Islet precursor cell (in vitro differentiated cells): ENCODE results near the gene NUP133.
"Not testable (repeated sequence)": the region's sequence is repeated elsewhere in the genome, so short reads cannot be mapped to it uniquely, and the experiment has no call there.

Experiments used
- DNase-seq: peaks from one replicate; pipeline ENCODE4 v3.0.0-alpha.2; 2018

The NUP133 gene

DNA sequence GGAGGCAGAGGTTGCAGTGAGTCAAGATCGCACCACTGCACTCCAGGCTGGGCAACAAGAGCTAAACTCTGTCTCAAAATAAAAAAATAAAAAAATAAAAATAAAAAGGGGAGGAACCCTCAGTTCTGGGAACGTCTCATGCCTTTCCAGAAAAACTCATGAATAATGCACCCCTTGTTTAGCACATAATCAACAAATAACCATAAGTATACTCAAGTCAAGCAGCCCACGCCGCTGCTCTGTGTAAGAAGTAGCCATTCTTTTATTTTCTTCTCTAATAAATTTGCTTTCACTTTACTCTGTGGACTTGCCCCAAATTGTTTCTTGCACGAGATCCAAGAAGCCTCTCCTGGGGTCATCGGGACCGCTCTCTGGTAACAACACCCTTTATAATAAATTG lies 59.8 kb downstream of the NUP133 start:
- DNase-seq: no peak

DNA sequence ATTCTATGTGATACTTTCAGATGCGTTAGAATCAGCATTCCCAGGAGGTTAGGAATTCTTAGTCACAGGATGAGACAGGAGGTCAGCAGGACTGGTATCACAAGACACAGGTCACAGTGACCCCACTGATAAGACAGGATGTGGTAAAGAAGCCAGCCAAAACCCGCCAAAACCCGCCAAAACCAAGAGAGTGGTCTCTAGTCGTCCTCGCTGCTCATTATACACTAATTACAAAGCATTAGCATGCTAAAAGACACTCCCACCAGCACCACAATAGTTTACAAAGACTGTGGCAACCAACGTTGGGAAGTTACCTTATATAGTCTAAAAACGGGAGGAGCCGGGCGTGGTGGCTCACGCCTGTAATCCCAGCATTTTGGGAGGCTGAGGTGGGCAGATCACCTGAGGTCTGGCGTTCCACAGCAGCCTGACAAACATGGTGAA lies 60.3 kb downstream of the NUP133 start:
- DNase-seq: no peak

- no peak for DNase-seq
These were observed 62.3 kb downstream of the NUP133 start for GRCh38 chr1:229445828-229446227.

DNA sequence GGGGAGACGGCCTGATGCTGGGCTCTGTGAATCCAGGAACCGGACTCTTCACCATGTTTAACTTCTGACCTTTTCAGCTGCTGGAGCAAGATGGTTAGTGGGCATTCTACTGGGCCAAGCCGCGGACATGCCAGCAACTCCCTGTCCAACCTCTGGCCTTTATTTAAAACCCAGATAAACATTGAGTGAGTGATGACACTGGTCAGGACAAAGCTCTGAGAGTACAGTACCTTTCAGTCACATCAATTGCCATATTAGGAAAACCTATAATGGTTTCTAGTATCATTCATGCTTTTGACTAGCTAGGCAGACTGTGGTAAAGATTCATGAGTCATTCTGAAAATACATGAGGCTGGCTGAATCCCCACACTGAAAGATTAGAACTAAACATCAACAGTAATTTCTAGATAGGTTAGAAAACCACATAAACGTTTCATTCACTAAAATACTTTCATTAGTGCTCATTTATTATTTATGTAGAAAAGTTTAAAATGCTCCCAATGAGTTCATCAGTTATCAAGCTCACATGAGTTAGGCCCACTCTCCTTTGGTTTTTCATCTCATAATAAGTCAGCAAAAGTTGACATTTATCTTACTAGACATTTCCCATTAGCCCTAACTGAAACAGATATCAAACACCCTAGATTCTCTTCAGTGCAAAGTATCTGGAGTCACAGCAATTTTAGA lies 67.1 kb downstream of the NUP133 start:
- no peak for DNase-seq

GRCh38 chr1:229438021-229438420 lies 70.1 kb downstream of the NUP133 start:
- no peak for DNase-seq

DNA sequence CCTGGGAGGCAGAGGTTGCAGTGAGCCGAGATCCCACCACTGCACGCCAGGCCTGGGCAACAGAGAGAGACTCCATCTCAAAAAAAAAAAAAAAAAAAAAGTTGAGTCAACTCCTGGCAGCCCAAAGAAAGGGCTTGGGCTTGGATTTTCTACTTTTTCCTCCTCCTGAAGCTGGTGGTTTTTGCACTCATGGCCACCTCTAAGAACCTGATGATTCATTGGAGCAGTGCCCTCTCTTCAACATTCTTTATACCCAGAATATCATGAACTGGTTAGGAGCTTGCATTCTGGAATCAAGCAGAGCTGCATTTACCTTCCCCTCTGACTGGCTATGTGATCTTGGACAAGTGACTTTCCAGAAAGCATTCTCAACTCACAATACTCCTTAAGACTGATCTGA lies 70.7 kb downstream of the NUP133 start:
- DNase-seq: no peak

DNA sequence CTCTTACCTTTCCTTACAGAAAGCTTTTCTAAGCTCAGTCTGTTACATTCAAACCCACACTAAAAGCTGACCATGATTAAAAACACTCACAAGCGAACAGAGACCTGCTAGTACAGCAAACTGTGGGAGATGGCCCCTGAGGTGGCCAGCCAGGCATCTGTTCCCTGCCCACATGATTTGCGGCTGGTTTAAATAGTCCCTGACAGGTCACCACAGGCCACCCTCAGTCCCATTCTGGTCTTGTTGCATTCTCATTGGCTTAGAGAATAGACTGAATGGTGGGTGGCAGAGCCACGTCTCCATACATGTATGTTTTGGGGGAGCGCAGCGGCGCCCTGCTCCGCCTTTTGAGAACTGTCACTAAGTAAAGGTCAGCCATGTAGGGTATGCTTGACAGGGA lies 71.9 kb downstream of the NUP133 start:
- no peak for DNase-seq

- peak; percentile 75 for DNase-seq
These were observed 73.5 kb downstream of the NUP133 start for GRCh38 chr1:229434641-229435051.

DNA sequence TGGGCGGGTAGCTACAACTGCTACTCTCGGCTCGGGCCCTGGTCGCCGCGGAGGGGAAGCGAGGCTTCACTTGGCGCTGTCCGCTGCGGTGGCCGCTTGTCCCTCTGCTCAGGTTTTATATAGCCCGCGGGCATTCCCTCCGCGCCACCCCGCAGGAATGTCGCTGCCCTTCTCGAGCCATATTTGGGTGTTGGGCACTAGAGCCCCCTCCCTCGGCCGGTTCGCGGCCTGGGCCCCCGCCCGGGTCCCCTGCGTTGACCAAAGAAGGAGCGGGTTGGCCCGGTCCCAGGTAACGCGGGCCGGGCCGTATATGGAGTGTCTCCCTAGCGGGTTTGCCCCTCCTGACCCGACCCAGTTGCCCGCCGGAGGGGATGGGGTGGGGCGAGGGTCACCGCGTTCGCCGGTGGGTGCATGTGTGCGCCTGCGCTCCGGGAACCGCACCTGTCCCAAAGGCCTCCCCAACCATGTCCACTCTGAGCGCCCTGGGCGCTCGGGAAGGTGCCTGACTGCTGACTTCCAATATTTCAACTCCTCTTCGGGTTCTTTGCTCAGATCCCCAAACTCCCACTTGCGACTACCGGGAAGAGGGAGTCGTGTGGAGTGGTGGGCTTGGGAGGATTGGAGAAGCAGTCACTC lies 74.0 kb downstream of the NUP133 start, which contains the start of gene ACTA1:
TSS of gene ACTA1 (minus strand) at position 90 of the 636 bp plus-strand sequence. CDS start 979 bp downstream, outside the sequence.
- peak; percentile 88 for DNase-seq

DNA sequence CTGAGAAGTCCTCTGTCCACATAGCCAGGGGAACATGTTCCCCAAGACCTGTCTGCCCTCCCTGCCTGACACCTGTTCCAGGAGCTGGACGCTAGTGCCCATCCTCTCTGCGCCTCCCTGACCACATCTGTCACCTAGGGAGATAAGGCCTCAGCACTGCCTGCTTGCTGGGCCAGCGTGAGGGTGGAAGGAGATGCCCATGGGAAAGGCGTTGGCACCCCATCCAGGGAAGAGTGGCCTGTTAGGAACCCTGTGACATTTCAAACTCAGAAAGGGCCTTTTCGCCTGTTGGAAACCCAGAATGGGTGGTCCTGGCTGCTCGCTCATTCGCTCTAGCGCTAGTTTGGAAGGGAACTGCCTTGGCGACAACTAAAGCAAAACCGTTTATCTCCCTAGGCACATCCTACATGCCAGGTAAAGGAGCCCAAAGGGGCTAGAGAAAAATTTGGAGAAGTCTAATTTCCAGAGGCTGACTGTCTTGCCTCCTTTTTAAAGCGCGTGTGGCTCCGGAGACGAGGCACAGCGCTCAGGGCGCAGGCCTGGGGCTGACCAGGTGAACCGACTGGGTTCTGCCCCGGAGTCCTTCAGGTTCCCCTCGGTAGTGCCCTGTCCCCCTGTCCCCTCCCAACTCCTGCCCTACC lies 74.7 kb downstream of the NUP133 start:
- DNase-seq: no peak

DNA sequence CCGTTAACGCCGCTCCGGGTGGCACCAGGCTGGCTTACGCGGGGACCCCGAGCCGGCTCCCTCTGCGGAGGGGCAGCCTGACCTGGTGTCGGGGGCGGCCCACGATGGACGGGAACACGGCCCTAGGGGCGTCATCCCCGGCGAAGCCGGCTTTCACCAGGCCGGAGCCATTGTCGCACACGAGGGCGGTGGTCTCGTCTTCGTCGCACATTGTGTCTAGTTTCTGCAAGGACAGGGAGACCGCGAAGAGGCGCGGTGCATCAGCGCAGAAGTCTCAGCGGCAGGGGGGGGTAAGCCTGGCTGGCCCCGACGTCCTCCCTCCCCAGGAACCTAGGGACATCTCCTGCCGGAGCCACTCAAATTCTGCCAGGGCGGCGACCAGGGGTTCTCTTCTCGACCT lies 75.2 kb downstream of the NUP133 start:
- no peak for DNase-seq

DNA sequence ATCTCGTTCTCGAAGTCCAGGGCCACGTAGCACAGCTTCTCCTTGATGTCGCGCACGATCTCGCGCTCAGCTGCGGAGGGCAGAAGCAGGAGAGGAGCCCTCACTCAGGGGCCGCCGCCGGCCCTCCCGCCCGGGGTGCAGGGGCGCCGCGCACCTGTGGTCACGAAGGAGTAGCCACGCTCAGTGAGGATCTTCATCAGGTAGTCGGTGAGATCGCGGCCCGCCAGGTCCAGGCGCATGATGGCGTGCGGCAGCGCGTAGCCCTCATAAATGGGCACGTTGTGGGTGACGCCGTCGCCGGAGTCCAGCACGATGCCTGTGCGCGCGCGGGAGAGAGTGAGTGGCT lies 76.1 kb downstream of the NUP133 start:
- DNase-seq: no peak

DNA sequence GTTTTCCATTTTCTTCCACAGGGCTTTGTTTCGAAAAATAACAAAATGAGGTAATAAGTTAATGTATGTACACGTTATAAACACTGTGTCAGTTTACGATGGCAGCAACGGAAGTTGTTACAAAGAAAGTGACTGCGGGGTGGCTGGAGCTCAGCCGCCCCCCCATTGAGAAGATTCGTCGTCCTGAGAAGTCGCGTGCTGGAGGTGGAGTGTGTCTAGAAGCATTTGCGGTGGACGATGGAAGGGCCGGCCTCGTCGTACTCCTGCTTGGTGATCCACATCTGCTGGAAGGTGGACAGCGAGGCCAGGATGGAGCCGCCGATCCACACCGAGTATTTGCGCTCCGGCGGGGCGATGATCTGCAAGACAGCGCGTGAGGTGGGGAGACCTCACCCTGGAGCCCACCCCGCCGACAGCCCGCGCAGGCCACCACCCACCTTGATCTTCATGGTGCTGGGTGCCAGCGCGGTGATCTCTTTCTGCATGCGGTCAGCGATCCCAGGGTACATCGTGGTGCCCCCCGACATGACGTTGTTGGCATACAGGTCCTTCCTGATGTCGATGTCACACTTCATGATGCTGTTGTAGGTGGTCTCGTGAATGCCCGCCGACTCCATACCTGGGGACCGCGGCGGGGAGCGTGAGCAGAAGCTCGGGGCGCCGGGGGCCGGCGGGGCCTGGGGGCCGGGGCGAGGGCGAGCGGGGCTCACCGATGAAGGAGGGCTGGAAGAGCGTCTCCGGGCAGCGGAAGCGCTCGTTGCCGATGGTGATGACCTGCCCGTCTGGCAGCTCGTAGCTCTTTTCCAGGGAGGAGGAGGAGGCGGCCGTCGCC lies 76.6 kb downstream of the NUP133 start:
- DNase-seq: no peak

- DNase-seq: peak; percentile 89
These were observed 77.3 kb downstream of the NUP133 start for GRCh38 chr1:229430761-229431283.

DNA sequence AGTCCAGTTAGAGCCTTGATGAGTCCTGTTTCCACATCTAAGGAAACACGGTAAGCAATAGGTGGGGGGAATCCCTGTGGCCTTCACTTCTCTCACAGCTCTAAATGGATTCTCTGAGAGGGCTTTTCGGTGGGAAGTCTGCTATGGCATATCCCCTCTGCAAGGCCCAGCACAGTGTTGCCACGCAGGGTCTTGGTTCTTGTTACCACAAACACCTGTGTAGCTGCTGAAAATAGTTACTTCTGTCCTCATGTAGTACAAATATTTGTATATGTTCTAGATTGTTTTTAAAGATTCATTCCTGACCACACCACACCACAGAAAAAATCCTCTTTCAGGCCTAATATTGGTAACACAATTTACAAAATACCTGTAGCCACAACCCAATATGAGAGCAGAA lies 79.9 kb downstream of the NUP133 start:
- DNase-seq: no peak

DNA sequence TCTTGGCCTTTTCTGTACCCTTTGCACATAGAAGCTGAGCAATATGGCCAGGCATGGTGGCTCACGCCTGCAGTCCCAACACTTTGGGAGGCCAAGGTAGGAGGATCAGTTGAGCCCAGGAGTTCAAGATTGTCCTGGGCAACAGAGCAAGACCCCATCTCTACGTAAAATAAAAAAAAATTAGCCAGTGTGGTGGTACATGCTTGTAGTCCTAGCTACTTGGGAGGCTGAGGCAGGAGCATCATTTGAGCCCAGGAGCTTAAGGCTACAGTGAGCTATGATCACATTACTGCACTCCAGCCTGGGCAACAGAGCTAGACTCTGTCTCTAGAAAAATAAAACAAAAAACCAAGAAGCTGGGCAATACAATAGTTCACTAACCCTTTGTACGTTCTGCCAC lies 80.6 kb downstream of the NUP133 start:
- DNase-seq: no peak

GRCh38 chr1:229425564-229426159 lies 82.5 kb downstream of the NUP133 start:
- no peak for DNase-seq

DNA sequence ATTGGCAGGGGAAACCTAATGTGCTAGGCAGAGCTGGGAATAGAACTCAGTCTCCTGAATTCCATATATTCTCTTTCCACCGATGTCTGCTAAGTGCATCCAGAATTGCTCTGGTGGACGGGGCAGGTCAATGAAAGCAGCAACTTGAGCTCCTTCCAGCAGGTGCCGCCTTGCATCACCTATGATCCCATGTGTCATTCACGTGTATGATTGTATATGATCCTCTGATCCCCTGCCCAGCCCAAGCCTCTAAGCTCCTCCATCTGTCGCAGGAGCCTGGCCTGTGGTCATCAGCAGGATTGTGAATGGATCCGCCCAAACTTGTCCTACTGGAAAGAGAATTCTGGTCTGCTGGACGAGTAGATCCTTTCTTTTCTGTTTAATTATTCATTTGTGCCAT lies 87.4 kb downstream of the NUP133 start:
- DNase-seq: no peak

- no peak for DNase-seq
These were observed 87.9 kb downstream of the NUP133 start for GRCh38 chr1:229420224-229420623.

DNA sequence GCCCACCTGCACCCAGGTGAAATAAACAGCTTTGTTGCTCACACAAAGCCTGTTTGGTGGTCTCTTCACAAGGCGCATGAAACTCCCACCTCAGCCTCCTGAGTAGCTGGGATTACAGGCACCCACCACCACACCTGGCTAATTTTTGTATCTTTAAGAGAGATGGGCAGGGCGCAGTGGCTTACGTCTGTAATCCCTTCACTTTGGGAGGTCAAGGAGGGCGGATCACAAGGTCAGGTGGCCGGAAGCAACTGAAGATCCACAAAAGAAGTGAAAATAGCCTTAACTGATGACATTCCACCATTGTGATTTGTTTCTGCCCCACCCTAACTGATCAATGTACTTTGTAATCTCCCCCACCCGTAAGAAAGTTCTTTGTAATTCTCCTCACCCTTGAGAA lies 89.6 kb downstream of the NUP133 start:
- DNase-seq: not testable (repeated sequence)

GRCh38 chr1:229412810-229413209 lies 95.3 kb downstream of the NUP133 start:
- not testable (repeated sequence) for DNase-seq

DNA sequence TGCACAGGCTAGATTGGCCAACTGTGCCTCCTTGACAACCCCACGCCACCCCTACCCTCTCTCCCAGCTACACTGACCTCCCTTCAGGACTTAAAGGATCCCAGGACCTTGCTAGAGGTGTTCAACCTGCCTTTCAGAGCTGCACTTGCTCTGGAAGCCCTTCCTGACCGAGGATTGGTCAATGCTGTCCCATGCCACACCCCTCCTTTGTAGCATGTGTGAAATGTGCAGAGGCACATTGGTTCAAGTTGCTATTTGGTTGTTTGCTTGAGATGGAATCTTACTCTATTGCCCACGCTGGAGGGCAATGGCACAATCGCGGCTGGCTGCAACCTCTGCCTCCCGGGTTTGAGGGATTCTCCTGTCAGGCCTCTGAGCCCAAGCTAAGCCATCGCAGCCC lies 96.1 kb downstream of the NUP133 start:
- no peak for DNase-seq
